Keratinocyte (primary cell): ENCODE measurements around the gene CLN6. TPM values are rescaled to one million over a fixed set of nuclear protein-coding genes. Genes with fewer than 3 reads are reported as not detected.

Experiments
- DNase-seq: peaks from one replicate; pipeline ENCODE4 v3.0.0-alpha.2; 2011; ENCODE audit warnings: low read depth, missing footprints, low spot score
- FAIRE-seq: peaks from 2 replicates; lab custom pipeline; 2011; peaks lifted over from hg19 to GRCh38; lab: Jason Lieb, UNC
- H2AFZ ChIP-seq: 2 replicates; pipeline ENCODE4 v1.6.0; 2012; ENCODE audit warnings: low read length, control low read depth, inconsistent platforms; ENCODE audit not compliant: control insufficient read depth
- H3K27ac ChIP-seq: 2 replicates; pipeline ENCODE4 v1.5.1; 2011; ENCODE audit warnings: low read length; ENCODE audit not compliant: control insufficient read depth, insufficient read depth
- H3K27me3 ChIP-seq: 3 replicates; pipeline ENCODE4 v1.6.0; 2011; ENCODE audit warnings: low read length; ENCODE audit not compliant: control insufficient read depth, insufficient read depth; ENCODE audit errors: extremely low read depth
- H3K36me3 ChIP-seq, 2 experiments: 2 replicates in 1 of 2; 3 replicates in 1 of 2; pipeline ENCODE4 v1.5.1; 2011; ENCODE audit warnings: low read length in 2 of 2, mild to moderate bottlenecking in 1 of 2; ENCODE audit not compliant: control insufficient read depth in 2 of 2, insufficient read depth in 2 of 2; ENCODE audit errors: extremely low read depth in 1 of 2
- H3K4me1 ChIP-seq: 3 replicates; pipeline ENCODE4 v1.5.1; 2011; ENCODE audit warnings: low read length; ENCODE audit not compliant: control insufficient read depth, insufficient read depth; ENCODE audit errors: extremely low read depth
- H3K4me2 ChIP-seq: 3 replicates; pipeline ENCODE4 v1.6.0; 2011; ENCODE audit warnings: low read depth, low read length; ENCODE audit not compliant: control insufficient read depth, insufficient read depth; ENCODE audit errors: extremely low read depth
- H3K4me3 ChIP-seq, 3 experiments: fragments of 200-600 bp in 1 of 3; sonication (generic) in 1 of 3; 2 replicates in 2 of 3; 3 replicates in 1 of 3; pipeline ENCODE4 v1.5.1; 2011 to 2016; ENCODE audit warnings: low read length in 3 of 3, mild to moderate bottlenecking in 3 of 3, control low read depth in 2 of 3, inconsistent platforms in 1 of 3, low read depth in 1 of 3, mixed read lengths in 1 of 3, mixed run types in 1 of 3, moderate library complexity in 1 of 3; ENCODE audit not compliant: control insufficient read depth in 2 of 3, insufficient read depth in 2 of 3; ENCODE audit errors: extremely low read depth in 1 of 3
- H3K79me2 ChIP-seq: 2 replicates; pipeline ENCODE4 v1.6.0; 2012; ENCODE audit warnings: low read length; ENCODE audit not compliant: control insufficient read depth, insufficient read depth
- H3K9ac ChIP-seq: 3 replicates; pipeline ENCODE4 v1.6.0; 2011; ENCODE audit warnings: low read length; ENCODE audit not compliant: control insufficient read depth, insufficient read depth; ENCODE audit errors: extremely low read depth
- H3K9me1 ChIP-seq: 3 replicates; pipeline ENCODE4 v1.6.0; 2011; ENCODE audit warnings: low read length; ENCODE audit not compliant: control insufficient read depth, insufficient read depth; ENCODE audit errors: extremely low read depth
- H3K9me3 ChIP-seq: 2 replicates; pipeline ENCODE4 v1.5.1; 2012; ENCODE audit warnings: low read depth, low read length; ENCODE audit not compliant: control insufficient read depth
- H4K20me1 ChIP-seq: 3 replicates; pipeline ENCODE4 v1.6.0; 2011; ENCODE audit warnings: low read length; ENCODE audit not compliant: control insufficient read depth, insufficient read depth; ENCODE audit errors: extremely low read depth
- EZH2 ChIP-seq: IDR thresholded peaks from one replicate; pipeline ENCODE4 v1.6.1; 2012; ENCODE audit warnings: inconsistent platforms, mild to moderate bottlenecking, low read length, moderate library complexity
- dilution Hi-C: fragments of 300-500 bp; cut with MboI; formaldehyde crosslinking; loops from one replicate; pipeline ENCODE4 v1.7.0; 2020; ENCODE audit warnings: low sequenced_read_pairs; ENCODE audit not compliant: extremely low pct_ligation_motif_present
- polyA plus RNA-seq, 5 experiments: library from polyadenylated mRNA; depleted of rRNA in 3 of 5; stranded (reverse) in 3 of 5; stranded (forward) in 1 of 5; unstranded in 1 of 5; fragments of >200 nt; gene quantifications; 1 replicate in 1 of 5; 2 replicates in 3 of 5; 3 replicates in 1 of 5; pipeline versions ENCODE4 v1.2.1 to v1.2.3, GENCODE V29; 2011 to 2012; ENCODE audit warnings: missing spikeins in 2 of 5, low read depth in 1 of 5, low replicate concordance in 1 of 5
- TF ChIP-seq, protein P1 (sequence below), 3 experiments: IDR thresholded peaks in 1 of 3; conservative IDR thresholded peaks in 1 of 3; optimal IDR thresholded peaks in 1 of 3; 2 replicates in 2 of 3; 3 replicates in 1 of 3; pipeline versions ENCODE3 to v1.5.1; 2011; ENCODE audit warnings: low read length in 3 of 3, mild to moderate bottlenecking in 3 of 3, moderate library complexity in 2 of 3, control low read depth in 1 of 3, inconsistent platforms in 1 of 3; ENCODE audit not compliant: insufficient read depth in 2 of 3; ENCODE audit errors: extremely low read depth in 1 of 3

Gene CLN6
- polyA plus RNA-seq, 1 donor (not counting 4 experiments of a cell fraction or from before 2014, with no cell fraction given), result 26.7 TPM

DNA sequence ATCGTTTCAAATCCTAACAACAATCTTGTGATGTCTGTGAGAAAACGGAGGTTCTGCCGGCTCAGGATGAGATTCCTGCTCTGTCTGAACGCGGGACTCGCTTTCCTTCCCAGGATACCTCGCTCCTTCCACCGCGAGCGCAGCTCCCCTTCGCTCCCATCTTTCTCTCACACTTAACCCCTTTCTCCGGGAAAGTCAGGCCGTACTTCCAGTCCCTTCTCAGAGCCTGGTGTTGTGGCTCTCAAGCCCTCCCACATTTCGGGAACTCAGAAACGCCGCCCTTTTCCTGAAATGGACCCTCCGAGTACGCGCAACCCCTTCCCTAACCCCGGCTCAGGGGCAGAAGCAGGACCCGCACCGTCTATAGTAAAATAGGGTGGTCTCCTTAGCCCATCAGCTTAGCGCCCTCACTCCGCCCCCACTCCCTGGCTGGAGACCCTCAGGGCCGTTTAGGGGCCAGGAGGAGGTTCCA lies 47.6 kb upstream of the CLN6 start:
- no peaks in the 10 kb centered on the region for H3K27me3 ChIP-seq
- H3K79me2 ChIP-seq, result peaks cover 43% of the 10 kb centered on the region
- DNase-seq, result no peak
- no peaks in the 10 kb centered on the region for H3K9me1 ChIP-seq
- no peak for TF ChIP-seq EZH2
- peak overlapping the region; percentile 97 for H3K4me2 ChIP-seq
- H3K27ac ChIP-seq, result peak overlapping the region; percentile 96
- peak overlapping the region; percentile 75 to 95 (median 88) for H3K4me3 ChIP-seq
- FAIRE-seq, result no peak
- H3K4me1 ChIP-seq, result peaks cover 46% of the 10 kb centered on the region
- peaks cover 0 to 4% of the 10 kb centered on the region in 2 experiments for H3K36me3 ChIP-seq
- dilution Hi-C loops, result no loop called here
- H3K9ac ChIP-seq, result peak overlapping the region; percentile 88
- peak overlapping the region; percentile 93 for H2AFZ ChIP-seq
- H4K20me1 ChIP-seq, result peaks cover 10% of the 10 kb centered on the region
- no peaks in the 10 kb centered on the region for H3K9me3 ChIP-seq

DNA sequence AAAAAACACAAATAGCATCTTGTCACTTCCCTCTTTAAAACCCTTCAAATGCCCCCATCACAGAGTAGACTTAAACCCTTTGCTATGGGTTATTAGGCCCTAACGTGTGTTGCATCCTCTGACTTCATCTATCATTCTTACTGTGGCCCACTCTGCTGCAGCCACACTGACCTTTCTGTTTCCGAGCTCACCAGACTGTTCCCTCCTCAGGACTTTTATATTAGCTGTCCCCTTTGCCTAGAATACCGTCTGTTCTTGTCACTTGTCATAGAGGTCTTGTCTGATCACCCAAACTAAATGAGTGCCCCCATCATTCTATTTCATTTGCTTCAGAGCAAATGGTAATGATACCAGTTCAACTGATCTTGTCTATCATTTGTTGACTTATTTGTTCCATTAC lies 47.1 kb upstream of the CLN6 start:
- H3K36me3 ChIP-seq, result peaks cover 0 to 4% of the 10 kb centered on the region in 2 experiments
- DNase-seq (no peak), FAIRE-seq (no peak)
- peak overlapping the region; percentile 88 for H3K9ac ChIP-seq
- H3K27ac ChIP-seq, result peak overlapping the region; percentile 96
- peak overlapping the region; percentile 97 for H3K4me2 ChIP-seq
- peak overlapping the region; percentile 93 for H2AFZ ChIP-seq
- H3K79me2 ChIP-seq, result peaks cover 38% of the 10 kb centered on the region
- no peak for TF ChIP-seq EZH2
- TF ChIP-seq, protein P1, sequence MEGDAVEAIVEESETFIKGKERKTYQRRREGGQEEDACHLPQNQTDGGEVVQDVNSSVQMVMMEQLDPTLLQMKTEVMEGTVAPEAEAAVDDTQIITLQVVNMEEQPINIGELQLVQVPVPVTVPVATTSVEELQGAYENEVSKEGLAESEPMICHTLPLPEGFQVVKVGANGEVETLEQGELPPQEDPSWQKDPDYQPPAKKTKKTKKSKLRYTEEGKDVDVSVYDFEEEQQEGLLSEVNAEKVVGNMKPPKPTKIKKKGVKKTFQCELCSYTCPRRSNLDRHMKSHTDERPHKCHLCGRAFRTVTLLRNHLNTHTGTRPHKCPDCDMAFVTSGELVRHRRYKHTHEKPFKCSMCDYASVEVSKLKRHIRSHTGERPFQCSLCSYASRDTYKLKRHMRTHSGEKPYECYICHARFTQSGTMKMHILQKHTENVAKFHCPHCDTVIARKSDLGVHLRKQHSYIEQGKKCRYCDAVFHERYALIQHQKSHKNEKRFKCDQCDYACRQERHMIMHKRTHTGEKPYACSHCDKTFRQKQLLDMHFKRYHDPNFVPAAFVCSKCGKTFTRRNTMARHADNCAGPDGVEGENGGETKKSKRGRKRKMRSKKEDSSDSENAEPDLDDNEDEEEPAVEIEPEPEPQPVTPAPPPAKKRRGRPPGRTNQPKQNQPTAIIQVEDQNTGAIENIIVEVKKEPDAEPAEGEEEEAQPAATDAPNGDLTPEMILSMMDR (optimal IDR thresholded peaks at IDR 0.05 in 1 of 3, IDR thresholded peaks at IDR 0.05 in 1 of 3, conservative IDR thresholded peaks at IDR 0.05 in 1 of 3; ENCODE audit: extremely low read depth in 1 of 3, insufficient read depth in 2 of 3, low read length in 3 of 3), result no peak
- H3K4me1 ChIP-seq, result peaks cover 44% of the 10 kb centered on the region
- no peaks in the 10 kb centered on the region for H3K9me3 ChIP-seq
- dilution Hi-C loops, result no loop called here
- H3K4me3 ChIP-seq, result peak overlapping the region; percentile 75 to 95 (median 88)
- H3K27me3 ChIP-seq, result no peaks in the 10 kb centered on the region
- peaks cover 10% of the 10 kb centered on the region for H4K20me1 ChIP-seq
- H3K9me1 ChIP-seq, result no peaks in the 10 kb centered on the region
